Measurements from ENCODE around the gene BORCS5. TPM values are rescaled to one million over a fixed set of nuclear protein-coding genes. Genes with fewer than 3 reads are reported as not detected.
"Not testable (repeated sequence)": the region's sequence is repeated elsewhere in the genome, so short reads cannot be mapped to it uniquely, and the experiment has no call there.

Gene BORCS5
- total RNA-seq, result 10 to 100 TPM in 1 of 2 donors, 1 to 10 TPM in 1; 9.7 to 26.8 TPM

DNA sequence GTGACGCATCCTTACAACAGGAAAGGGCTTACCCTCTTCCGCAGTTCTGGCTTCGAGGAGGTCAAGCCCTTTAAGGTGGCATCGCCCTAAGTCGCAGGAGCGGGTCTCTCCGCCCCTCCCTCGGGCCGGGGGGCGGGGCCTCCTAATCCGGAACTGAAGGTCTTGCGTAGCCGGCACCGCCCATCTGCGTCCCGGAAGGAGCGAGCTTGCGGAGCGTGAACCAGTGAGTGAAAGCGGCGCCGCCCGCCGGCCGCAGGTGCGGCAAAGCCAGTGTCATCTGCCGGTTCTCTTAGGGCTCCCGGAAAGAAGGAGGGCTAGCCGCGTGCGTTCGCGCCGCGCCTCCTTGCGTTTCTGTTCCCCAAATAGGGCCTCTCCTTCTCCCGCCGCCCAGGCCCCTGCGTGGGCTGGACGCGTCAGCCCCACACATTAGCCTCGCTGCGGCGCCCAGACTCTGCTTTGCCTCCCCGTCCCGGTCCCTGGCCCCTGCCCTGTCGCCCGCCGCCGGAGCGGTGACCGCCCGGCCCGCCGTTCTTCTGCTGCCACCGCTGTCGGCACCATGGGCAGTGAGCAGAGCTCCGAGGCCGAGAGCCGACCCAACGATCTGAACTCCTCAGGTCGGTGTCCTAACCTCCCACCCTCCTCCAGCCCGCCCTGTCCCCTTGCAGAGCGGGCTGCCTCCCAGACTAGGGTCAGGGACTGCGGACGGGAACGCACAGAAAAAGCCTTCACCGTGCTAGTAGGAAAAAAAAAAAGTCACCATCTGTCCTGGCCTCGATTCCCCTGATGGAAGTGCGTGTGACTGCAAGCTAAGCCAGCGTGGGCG is at the start of gene BORCS5:
Gene BORCS5 (plus strand): TSS at position 183 of the 823 bp plus-strand sequence. CDS start 374 bp downstream, at position 557.
- H3K27me3 ChIP-seq (replicated peaks; ENCODE audit: insufficient read depth), result no peaks in the 10 kb centered on the region
- TF ChIP-seq POLR2A (IDR thresholded peaks at IDR 0.05) (peak; percentile 98), POLR2AphosphoS5 (IDR thresholded peaks at IDR 0.05) (peak; percentile 99), CTCF (IDR thresholded peaks at IDR 0.05) (peak in 3 of 4 experiments; percentile 27 to 32 (median 31))
- H3K9me3 ChIP-seq, result no peaks in the 10 kb centered on the region
- H3K27ac ChIP-seq, result peak within 1 kb of the TSS; percentile 97
- WGBS, result 0% methylated on average over 56 of the region's 72 CpGs
- peak within 1 kb of the TSS; percentile 81 to 90 for H3K4me3 ChIP-seq
- DNase-seq (ENCODE audit: low spot score), result peak; percentile 97
- intact Hi-C loops (cut with DNase I), result no loop called here
- H3K4me1 ChIP-seq (replicated peaks), result no peaks in the 10 kb centered on the region
- H3K36me3 ChIP-seq, result no peaks in the 10 kb centered on the region

DNA sequence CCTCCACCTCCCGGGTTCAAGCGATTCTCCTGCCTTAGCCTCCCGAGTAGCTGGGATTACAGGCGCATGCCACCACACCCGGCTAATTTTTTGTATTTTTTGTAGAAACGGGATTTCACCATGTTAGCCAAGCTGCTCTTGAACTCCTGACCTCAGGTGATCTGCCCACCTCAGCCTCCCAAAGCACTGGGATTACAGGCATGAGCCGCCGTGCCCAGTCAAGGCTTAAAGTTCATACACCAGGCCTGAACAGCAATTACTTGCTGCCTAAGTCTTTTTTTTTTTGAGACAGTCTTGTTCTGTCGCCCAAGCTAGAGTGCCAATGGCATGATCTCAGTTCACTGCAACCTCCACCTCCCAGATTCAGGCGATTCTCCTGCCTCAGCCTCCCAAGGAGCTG is 46.2 kb upstream of the BORCS5 start:
- DNase-seq (ENCODE audit: low spot score); intact Hi-C loops (cut with DNase I); H3K27me3 ChIP-seq (replicated peaks; ENCODE audit: insufficient read depth); H3K4me1 ChIP-seq (replicated peaks); H3K9me3 ChIP-seq; H3K4me3 ChIP-seq; H3K27ac ChIP-seq; H3K36me3 ChIP-seq: not testable (repeated sequence)
- WGBS, result 89% methylated on average over 10 of the region's 10 CpGs

DNA sequence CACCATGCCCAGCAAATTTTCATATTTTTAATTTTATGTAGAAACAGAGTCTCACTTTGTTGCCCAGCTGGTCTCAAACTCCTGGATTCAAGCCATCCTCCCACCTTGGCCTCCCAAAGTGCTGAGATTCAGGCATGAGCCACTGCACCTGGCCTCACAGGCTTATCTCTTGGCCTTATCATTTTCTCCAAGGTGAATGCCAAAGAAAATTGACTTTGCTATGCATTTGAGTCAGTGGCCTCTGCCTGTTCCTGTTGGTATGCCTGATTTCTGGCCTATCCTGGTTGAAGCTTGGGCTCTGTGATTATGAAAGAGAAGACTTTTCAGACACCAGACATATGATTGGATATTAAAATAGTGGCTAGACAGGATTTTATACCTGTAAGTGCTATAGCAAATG is 41.0 kb upstream of the BORCS5 start:
- Histone ChIP-seq H3K9me3 (no peaks in the 10 kb centered on the region), H3K27me3 (replicated peaks; ENCODE audit: insufficient read depth) (no peaks in the 10 kb centered on the region), H3K4me3 (no peak overlapping the region), H3K4me1 (replicated peaks) (no peaks in the 10 kb centered on the region), H3K36me3 (no peaks in the 10 kb centered on the region), H3K27ac (no peak overlapping the region)
- no peak for DNase-seq (ENCODE audit: low spot score)
- intact Hi-C loops (cut with DNase I), result no loop called here
- TF ChIP-seq POLR2A (IDR thresholded peaks at IDR 0.05) (no peak), CTCF (IDR thresholded peaks at IDR 0.05) (no peak), POLR2AphosphoS5 (IDR thresholded peaks at IDR 0.05) (no peak)

DNA sequence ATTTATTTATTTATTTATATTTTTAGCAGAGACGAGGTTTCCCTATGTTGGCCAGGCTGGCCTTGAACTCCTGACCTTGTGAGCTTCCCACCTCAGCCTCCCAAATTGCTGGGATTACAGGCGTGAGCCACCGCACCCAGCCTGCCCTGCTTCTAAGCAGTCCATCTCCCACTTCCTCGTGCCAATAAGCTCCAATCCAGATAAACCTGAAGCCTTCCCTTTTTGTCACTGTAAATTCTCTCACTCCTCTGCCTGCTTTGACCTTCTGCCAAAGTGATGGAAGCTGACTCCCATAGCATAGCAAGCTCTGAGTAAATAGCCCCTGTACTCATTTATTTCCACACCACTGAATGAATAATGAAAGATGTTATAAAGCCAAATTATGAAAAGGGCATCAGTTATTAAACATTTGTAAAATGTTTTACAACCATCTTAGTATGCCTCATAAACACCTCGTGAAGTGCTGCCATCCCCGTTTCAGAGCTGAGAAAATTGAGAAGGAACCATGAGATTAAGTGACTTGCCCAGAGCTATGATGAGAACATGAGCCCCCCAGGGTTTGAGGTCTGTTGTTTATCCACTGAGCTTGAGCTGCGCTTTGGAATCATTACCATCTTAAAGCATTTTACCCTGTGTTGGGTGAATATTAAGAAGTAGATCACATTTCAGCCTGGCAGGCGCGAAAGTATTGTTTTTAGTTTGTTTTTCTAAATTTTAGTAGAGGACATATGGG is 37.3 kb upstream of the BORCS5 start:
- H3K4me1 ChIP-seq (replicated peaks), result no peaks in the 10 kb centered on the region
- no peak for TF ChIP-seq POLR2AphosphoS5 (IDR thresholded peaks at IDR 0.05)
- no peaks in the 10 kb centered on the region for H3K27me3 ChIP-seq (replicated peaks; ENCODE audit: insufficient read depth)
- H3K36me3 ChIP-seq, result no peaks in the 10 kb centered on the region
- WGBS, result 15% methylated on average over 9 of the region's 9 CpGs
- no peak overlapping the region for H3K4me3 ChIP-seq
- H3K27ac ChIP-seq, result peak overlapping the region; percentile 11 to 22
- intact Hi-C loops (cut with DNase I), result loop anchor here (5.0 kb wide), 1 partner anchor 52 kb away; the partner anchor contains the start of gene LRP6
- DNase-seq (ENCODE audit: low spot score), result no peak
- no peaks in the 10 kb centered on the region for H3K9me3 ChIP-seq

DNA sequence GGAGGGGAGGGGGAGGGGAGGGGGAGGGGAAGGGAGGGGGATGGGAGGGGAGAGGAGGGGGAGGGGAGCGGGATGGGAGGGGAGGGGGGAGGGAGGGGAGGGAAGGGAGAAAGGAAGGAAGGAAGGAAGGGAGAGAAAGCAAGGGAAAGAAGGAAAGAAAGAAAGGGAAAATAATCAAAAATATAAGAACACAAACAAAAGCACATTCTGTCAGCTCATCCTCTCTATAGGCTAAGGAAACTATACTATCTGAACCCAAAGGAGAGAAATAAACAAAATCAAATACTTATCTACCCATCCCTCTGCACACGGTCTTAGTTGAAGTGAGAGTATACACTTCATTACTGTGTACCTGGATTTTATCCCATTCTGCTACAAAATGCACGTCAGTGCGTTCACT is 33.8 kb upstream of the BORCS5 start:
- Histone ChIP-seq H3K9me3 (no peaks in the 10 kb centered on the region), H3K27me3 (replicated peaks; ENCODE audit: insufficient read depth) (no peaks in the 10 kb centered on the region), H3K4me3 (no peak overlapping the region), H3K36me3 (no peaks in the 10 kb centered on the region), H3K4me1 (replicated peaks) (no peaks in the 10 kb centered on the region), H3K27ac (no peak overlapping the region)
- intact Hi-C loops (cut with DNase I), result loop anchor here (5.0 kb wide), 1 partner anchor 56 kb away; the partner anchor contains the start of gene LRP6
- DNase-seq (ENCODE audit: low spot score), result no peak
- 74% methylated on average over 4 of the region's 4 CpGs for WGBS
- TF ChIP-seq POLR2A (IDR thresholded peaks at IDR 0.05) (no peak), POLR2AphosphoS5 (IDR thresholded peaks at IDR 0.05) (no peak), CTCF (IDR thresholded peaks at IDR 0.05) (no peak)
